Measurements from ENCODE around the gene ZCCHC24. TPM values are rescaled to one million over a fixed set of nuclear protein-coding genes. Genes with fewer than 3 reads are reported as not detected.
A peak's percentile ranks its signal among the peaks of the same experiment; 100 is the strongest.

The ZCCHC24 gene
- total RNA-seq, 4 donors from 2014 or later = 15.6 to 41.1 (median 22.5) TPM

GRCh38 chr10:79442171-79443040 lies 3.0 kb downstream of the ZCCHC24 start:
- peaks cover 6 to 72% (median 51%) of the 10 kb centered on the region in 4 donors for H3K4me1 ChIP-seq
- H3K4me3 ChIP-seq = peak overlapping the region in 2 of 4 donors; percentile 76 to 80
- H3K36me3 ChIP-seq = no peaks in the 10 kb centered on the region
- in situ Hi-C loops (cut with MboI; ENCODE audit: low pct_ligation_motif_present in 1 of 4, low pct_unique_long_range_greater_than_20kb in 1 of 4, low sequenced_read_pairs in 3 of 4) (no loop called here), intact Hi-C loops (cut with DNase I; ENCODE audit: low total_unique reads) (loop anchor here (5.0 kb wide), 1 partner anchor 35 kb away; no protein-coding TSS in a partner anchor)
- no peaks in the 10 kb centered on the region for H3K27me3 ChIP-seq
- no peaks in the 10 kb centered on the region for H3K9me3 ChIP-seq
- WGBS, 2 donors (ENCODE audit: low coverage in 1 of 2) = 79% methylated on average over 14 of the region's 14 CpGs; no CpG with 5 or more reads in 1 of the 2 donors
- TF ChIP-seq POLR2AphosphoS5 (IDR thresholded peaks at IDR 0.05) (no peak), EP300 (IDR thresholded peaks at IDR 0.05; ENCODE audit: low read depth) (no peak), CTCF (IDR thresholded peaks at IDR 0.05) (no peak), POLR2A (IDR thresholded peaks at IDR 0.05) (no peak)
- H3K27ac ChIP-seq = peak overlapping the region; percentile 86 to 97 (median 94)
- no peak for DNase-seq

GRCh38 chr10:79441433-79441832 lies 4.0 kb downstream of the ZCCHC24 start:
- Histone ChIP-seq H3K4me1 (peaks cover 10 to 81% (median 57%) of the 10 kb centered on the region in 4 donors), H3K27me3 (no peaks in the 10 kb centered on the region), H3K4me3 (no peak overlapping the region), H3K27ac (peak overlapping the region; percentile 86 to 97 (median 94)), H3K9me3 (no peaks in the 10 kb centered on the region), H3K36me3 (no peaks in the 10 kb centered on the region)
- in situ Hi-C loops (cut with MboI; ENCODE audit: low pct_ligation_motif_present in 1 of 4, low pct_unique_long_range_greater_than_20kb in 1 of 4, low sequenced_read_pairs in 3 of 4) = no loop called here
- DNase-seq = no peak
- intact Hi-C loops (cut with DNase I; ENCODE audit: low total_unique reads) = loop anchor here (5.0 kb wide), 1 partner anchor 34 kb away; no protein-coding TSS in a partner anchor
- TF ChIP-seq POLR2AphosphoS5 (IDR thresholded peaks at IDR 0.05) (no peak), EP300 (IDR thresholded peaks at IDR 0.05; ENCODE audit: low read depth) (no peak), POLR2A (IDR thresholded peaks at IDR 0.05) (no peak), CTCF (IDR thresholded peaks at IDR 0.05) (no peak)
- 0% methylated on average over 1 of the region's 1 CpG; no CpG with 5 or more reads in 1 of the 2 donors for WGBS, 2 donors (ENCODE audit: low coverage in 1 of 2)

- Histone ChIP-seq H3K4me3 (no peak overlapping the region), H3K4me1 (peaks cover 21 to 87% (median 63%) of the 10 kb centered on the region in 4 donors), H3K27ac (peak overlapping the region; percentile 52 to 97 (median 90)), H3K27me3 (no peaks in the 10 kb centered on the region), H3K36me3 (no peaks in the 10 kb centered on the region), H3K9me3 (no peaks in the 10 kb centered on the region)
- no peak for DNase-seq
- in situ Hi-C loops (cut with MboI; ENCODE audit: low pct_ligation_motif_present in 1 of 4, low pct_unique_long_range_greater_than_20kb in 1 of 4, low sequenced_read_pairs in 3 of 4) (no loop called here), intact Hi-C loops (cut with DNase I; ENCODE audit: low total_unique reads) (loop anchor here (5.0 kb wide), 1 partner anchor 33 kb away; no protein-coding TSS in a partner anchor)
- 84% methylated on average over 6 of the region's 6 CpGs; no CpG with 5 or more reads in 1 of the 2 donors for WGBS, 2 donors (ENCODE audit: low coverage in 1 of 2)
- TF ChIP-seq POLR2AphosphoS5 (IDR thresholded peaks at IDR 0.05) (no peak), CTCF (IDR thresholded peaks at IDR 0.05) (no peak), EP300 (IDR thresholded peaks at IDR 0.05; ENCODE audit: low read depth) (no peak), POLR2A (IDR thresholded peaks at IDR 0.05) (no peak)
Observed at GRCh38 chr10:79440281-79440680, 5.1 kb downstream of the ZCCHC24 start.

GRCh38 chr10:79438699-79439085 lies 6.7 kb downstream of the ZCCHC24 start:
- WGBS, 2 donors (ENCODE audit: low coverage in 1 of 2) = 76 to 80% methylated on average over 1 to 3 of the region's 3 CpGs
- Histone ChIP-seq H3K36me3 (no peaks in the 10 kb centered on the region), H3K27me3 (no peaks in the 10 kb centered on the region), H3K9me3 (no peaks in the 10 kb centered on the region), H3K4me3 (no peak overlapping the region), H3K27ac (peak overlapping the region; percentile 85 to 97 (median 89)), H3K4me1 (peaks cover 27 to 88% (median 60%) of the 10 kb centered on the region in 4 donors)
- in situ Hi-C loops (cut with MboI; ENCODE audit: low pct_ligation_motif_present in 1 of 4, low pct_unique_long_range_greater_than_20kb in 1 of 4, low sequenced_read_pairs in 3 of 4) = no loop called here
- intact Hi-C loops (cut with DNase I; ENCODE audit: low total_unique reads) = loop anchor here (5.0 kb wide), 1 partner anchor 41 kb away; no protein-coding TSS in a partner anchor
- TF ChIP-seq EP300 (IDR thresholded peaks at IDR 0.05; ENCODE audit: low read depth) = no peak
- no peak for TF ChIP-seq POLR2A (IDR thresholded peaks at IDR 0.05)
- TF ChIP-seq POLR2AphosphoS5 (IDR thresholded peaks at IDR 0.05) = no peak
- TF ChIP-seq CTCF (IDR thresholded peaks at IDR 0.05) = no peak
- no peak for DNase-seq
